ENCODE results near the gene GCH1.

The GCH1 gene

GRCh38 chr14:54829486-54830224 is 73.0 kb downstream of the GCH1 start:
- no peak for TF ChIP-seq CTCF (IDR thresholded peaks at IDR 0.05; ENCODE audit: poor library complexity, severe bottlenecking)
- no peak overlapping the region for H3K4me3 ChIP-seq (ENCODE audit: severe bottlenecking)
- H3K27me3 ChIP-seq (ENCODE audit: insufficient read depth, poor library complexity, severe bottlenecking) = no peaks in the 10 kb centered on the region
- DNase-seq (ENCODE audit: low spot score) (no peak), ATAC-seq (ENCODE audit: low read depth) (no peak)
- H3K27ac ChIP-seq (ENCODE audit: poor library complexity, severe bottlenecking) = no peak overlapping the region
- no peaks in the 10 kb centered on the region for H3K4me1 ChIP-seq (ENCODE audit: insufficient read depth, poor library complexity, severe bottlenecking)
- H3K36me3 ChIP-seq (ENCODE audit: low read depth) = no peaks in the 10 kb centered on the region
- peaks cover 2% of the 10 kb centered on the region for H3K9me3 ChIP-seq (ENCODE audit: severe bottlenecking)

- H3K9me3 ChIP-seq (ENCODE audit: severe bottlenecking) = peaks cover 10% of the 10 kb centered on the region
- no peaks in the 10 kb centered on the region for H3K36me3 ChIP-seq (ENCODE audit: low read depth)
- H3K27me3 ChIP-seq (ENCODE audit: insufficient read depth, poor library complexity, severe bottlenecking) = no peaks in the 10 kb centered on the region
- DNase-seq (ENCODE audit: low spot score) (no peak), ATAC-seq (ENCODE audit: low read depth) (no peak)
- no peaks in the 10 kb centered on the region for H3K4me1 ChIP-seq (ENCODE audit: insufficient read depth, poor library complexity, severe bottlenecking)
- H3K4me3 ChIP-seq (ENCODE audit: severe bottlenecking) = no peak overlapping the region
- TF ChIP-seq CTCF (IDR thresholded peaks at IDR 0.05; ENCODE audit: poor library complexity, severe bottlenecking) = no peak
- no peak overlapping the region for H3K27ac ChIP-seq (ENCODE audit: poor library complexity, severe bottlenecking)
These were observed 74.6 kb downstream of the GCH1 start for GRCh38 chr14:54828037-54828436.

GRCh38 chr14:54823757-54824549 is 78.7 kb downstream of the GCH1 start:
- no peak for TF ChIP-seq CTCF (IDR thresholded peaks at IDR 0.05; ENCODE audit: poor library complexity, severe bottlenecking)
- Histone ChIP-seq H3K9me3 (ENCODE audit: severe bottlenecking) (peaks cover 10% of the 10 kb centered on the region), H3K27ac (ENCODE audit: poor library complexity, severe bottlenecking) (no peak overlapping the region)

GRCh38 chr14:54822685-54823084 is 79.9 kb downstream of the GCH1 start:
- ATAC-seq (ENCODE audit: low read depth) (no peak), DNase-seq (ENCODE audit: low spot score) (no peak)
- H3K4me1 ChIP-seq (ENCODE audit: insufficient read depth, poor library complexity, severe bottlenecking) = no peaks in the 10 kb centered on the region
- H3K36me3 ChIP-seq (ENCODE audit: low read depth) = no peaks in the 10 kb centered on the region
- peaks cover 10% of the 10 kb centered on the region for H3K9me3 ChIP-seq (ENCODE audit: severe bottlenecking)
- H3K27me3 ChIP-seq (ENCODE audit: insufficient read depth, poor library complexity, severe bottlenecking) = no peaks in the 10 kb centered on the region
- H3K4me3 ChIP-seq (ENCODE audit: severe bottlenecking) = no peak overlapping the region
- no peak overlapping the region for H3K27ac ChIP-seq (ENCODE audit: poor library complexity, severe bottlenecking)
- TF ChIP-seq CTCF (IDR thresholded peaks at IDR 0.05; ENCODE audit: poor library complexity, severe bottlenecking) = no peak

More at GRCh38 chr14:54823757-54824549, 78.7 kb downstream of the GCH1 start:
- no peak for ATAC-seq (ENCODE audit: low read depth)
- DNase-seq (ENCODE audit: low spot score) = no peak
- H3K4me1 ChIP-seq (ENCODE audit: insufficient read depth, poor library complexity, severe bottlenecking) = no peaks in the 10 kb centered on the region
- H3K36me3 ChIP-seq (ENCODE audit: low read depth) = no peaks in the 10 kb centered on the region
- H3K4me3 ChIP-seq (ENCODE audit: severe bottlenecking) = no peak overlapping the region
- H3K27me3 ChIP-seq (ENCODE audit: insufficient read depth, poor library complexity, severe bottlenecking) = no peaks in the 10 kb centered on the region
